GM23338 (cell line): Measurements from ENCODE around the gene TPGS1. TPM values are rescaled to one million over a fixed set of nuclear protein-coding genes. Genes with fewer than 3 reads are reported as not detected.
"Not testable (repeated sequence)": the region's sequence is repeated elsewhere in the genome, so short reads cannot be mapped to it uniquely, and the experiment has no call there.

ENCODE experiments used
- ATAC-seq: fragments of 200-7000 bp; cut with Tn5 transposase; 3 replicates; pipeline ENCODE4 v1.9.1; 2020
- DNase-seq: peaks from one replicate; pipeline ENCODE4 v3.0.0-alpha.2; 2015; ENCODE audit warnings: low spot score
- H2AFZ ChIP-seq: fragments of 200-600 bp; sonication (generic); 2 replicates; pipeline ENCODE4 v1.8.0; 2016; ENCODE audit warnings: antibody characterized with exemption, mild to moderate bottlenecking, moderate library complexity
- H3F3A ChIP-seq: fragments of 200-600 bp; sonication (generic); replicated peaks from 2 replicates; pipeline ENCODE4 v1.8.0; 2017; ENCODE audit warnings: antibody characterized with exemption, mixed run types, low read depth
- H3K27ac ChIP-seq: fragments of 200-600 bp; sonication (generic); 2 replicates; pipeline ENCODE4 v1.6.1; 2016; ENCODE audit warnings: low read depth
- H3K27me3 ChIP-seq: fragments of 200-600 bp; sonication (generic); 2 replicates; pipeline ENCODE4 v1.8.0; 2016; ENCODE audit warnings: mild to moderate bottlenecking, mixed run types, moderate library complexity; ENCODE audit not compliant: insufficient read depth
- H3K36me3 ChIP-seq: fragments of 200-600 bp; sonication (generic); 2 replicates; pipeline ENCODE4 v1.8.0; 2016; ENCODE audit warnings: mild to moderate bottlenecking; ENCODE audit not compliant: insufficient read depth
- H3K4me1 ChIP-seq: fragments of 200-600 bp; sonication (generic); 2 replicates; pipeline ENCODE4 v1.8.0; 2016; ENCODE audit warnings: mild to moderate bottlenecking, moderate library complexity; ENCODE audit not compliant: insufficient read depth
- H3K4me2 ChIP-seq: fragments of 200-600 bp; sonication (generic); 2 replicates; pipeline ENCODE4 v1.7.1; 2017; ENCODE audit warnings: mixed run types
- H3K4me3 ChIP-seq: fragments of 200-600 bp; sonication (generic); 2 replicates; pipeline ENCODE4 v1.6.1; 2016; ENCODE audit warnings: mixed run types
- H3K79me2 ChIP-seq: fragments of 200-600 bp; sonication (generic); replicated peaks from 2 replicates; pipeline ENCODE4 v1.8.0; 2017; ENCODE audit warnings: mild to moderate bottlenecking; ENCODE audit not compliant: insufficient read depth
- H3K9me2 ChIP-seq: fragments of 200-600 bp; sonication (generic); 2 replicates; pipeline ENCODE4 v1.8.0; 2017; ENCODE audit not compliant: insufficient read depth
- H4K20me1 ChIP-seq: fragments of 200-600 bp; sonication (generic); replicated peaks from 2 replicates; pipeline ENCODE4 v1.8.0; 2017; ENCODE audit warnings: mild to moderate bottlenecking; ENCODE audit not compliant: insufficient read depth
- H3K27ac Mint-ChIP-seq: 2 replicates; pipeline ENCODE4 v1.8.0; 2020; ENCODE audit warnings: inconsistent platforms, mild to moderate bottlenecking, moderate library complexity, mixed read lengths
- H3K27me3 Mint-ChIP-seq: 3 replicates; pipeline ENCODE4 v1.8.0; 2022; ENCODE audit warnings: low read depth, mild to moderate bottlenecking, moderate library complexity, mixed read lengths, inconsistent platforms; ENCODE audit not compliant: insufficient read depth, poor library complexity
- H3K36me3 Mint-ChIP-seq: 3 replicates; pipeline ENCODE4 v1.8.0; 2021; ENCODE audit warnings: low read depth, mild to moderate bottlenecking, inconsistent platforms, moderate library complexity, mixed read lengths
- H3K4me1 Mint-ChIP-seq: 3 replicates; pipeline ENCODE4 v1.8.0; 2020; ENCODE audit warnings: mild to moderate bottlenecking, inconsistent platforms, mixed read lengths
- H3K4me3 Mint-ChIP-seq: 3 replicates; pipeline ENCODE4 v1.8.0; 2021; ENCODE audit warnings: moderate library complexity, mild to moderate bottlenecking, inconsistent platforms, mixed read lengths
- H3K9me3 Mint-ChIP-seq: 3 replicates; pipeline ENCODE4 v1.8.0; 2020; ENCODE audit warnings: moderate library complexity, mild to moderate bottlenecking, inconsistent platforms, mixed read lengths
- CREB1 ChIP-seq: fragments of 250-450 bp; sonication (Bioruptor Pico); IDR thresholded peaks from 2 replicates; pipeline ENCODE4 v1.5.0; 2020; ENCODE audit warnings: low read depth, mild to moderate bottlenecking, moderate library complexity
- CTCF ChIP-seq, 2 experiments: fragments of 200-600 bp in 1 of 2; sonication (generic) in 1 of 2; conservative IDR thresholded peaks; 2 replicates each; pipeline versions ENCODE4 v1.5.1 to v1.6.1; 2016 to 2017; ENCODE audit warnings: antibody characterized with exemption in 2 of 2, low read depth in 2 of 2, mild to moderate bottlenecking in 2 of 2, moderate library complexity in 1 of 2
- EZH2phosphoT487 ChIP-seq: fragments of 200-600 bp; sonication (generic); IDR thresholded peaks from one replicate; pipeline ENCODE4 v1.8.1; 2018; ENCODE audit warnings: antibody characterized with exemption; ENCODE audit not compliant: unreplicated experiment
- JUNB ChIP-seq: IDR thresholded peaks from one replicate; pipeline ENCODE4 v1.6.1; 2016; ENCODE audit warnings: antibody characterized with exemption; ENCODE audit not compliant: unreplicated experiment
- NANOG ChIP-seq: IDR thresholded peaks from 2 replicates; pipeline ENCODE4 v1.6.1; 2016; ENCODE audit warnings: antibody characterized with exemption, borderline replicate concordance
- POLR2AphosphoS5 ChIP-seq: IDR thresholded peaks from 2 replicates; pipeline ENCODE4 v1.6.1; 2016; ENCODE audit warnings: antibody characterized with exemption, low read depth
- ZNF331 ChIP-seq: fragments of 250-450 bp; sonication (Bioruptor Pico); IDR thresholded peaks from 2 replicates; pipeline ENCODE4 v1.5.0; 2020; ENCODE audit warnings: low read depth, mild to moderate bottlenecking, moderate library complexity
- polyA plus RNA-seq: library from polyadenylated mRNA; unstranded; fragments of >200 nt; fragmentation: Nextera tagmentation; extraction: Ambion mirVana; gene quantifications from 2 replicates; pipeline ENCODE4 v1.2.1, GENCODE V29; 2016
- total RNA-seq: library from RNA; depleted of rRNA; stranded (reverse); fragments of >200 nt; shearing (Covaris generic); gene quantifications from 2 replicates; pipeline ENCODE4 v1.2.3, GENCODE V29; 2014

Gene TPGS1
- total and polyA plus RNA-seq, 2 experiments from 2014 or later, result 11.9 to 38.4 TPM

- no peak for TF ChIP-seq EZH2phosphoT487
- no peak for TF ChIP-seq NANOG
- TF ChIP-seq JUNB, result no peak
- TF ChIP-seq ZNF331 (CRISPR knock-in tag), result no peak
Observed at GRCh38 chr19:478976-479375, 28.3 kb upstream of the TPGS1 start (continued).

- H3K4me3 Mint-ChIP-seq, result peak overlapping the region; percentile 12; the same call in 1 of the 3 replicates
- H3K27ac Mint-ChIP-seq, result no peak overlapping the region
- H3K27me3 Mint-ChIP-seq, result peaks cover 39% of the 10 kb centered on the region
Observed at GRCh38 chr19:480016-480855, 27.1 kb upstream of the TPGS1 start.

GRCh38 chr19:481100-481499 is 26.2 kb upstream of the TPGS1 start:
- H3K27me3 ChIP-seq, H3K4me2 ChIP-seq, H3K4me3 ChIP-seq, DNase-seq, H3K9me2 ChIP-seq, H4K20me1 ChIP-seq, H3K27ac Mint-ChIP-seq, H2AFZ ChIP-seq, H3K4me1 ChIP-seq, ATAC-seq, H3K36me3 ChIP-seq, H3K79me2 ChIP-seq, H3K27ac ChIP-seq, H3K4me3 Mint-ChIP-seq: not testable (repeated sequence)
- H3K27me3 Mint-ChIP-seq, result peaks cover 45% of the 10 kb centered on the region
- H3K36me3 Mint-ChIP-seq, result peaks cover 14% of the 10 kb centered on the region
- peaks cover 13% of the 10 kb centered on the region for H3K4me1 Mint-ChIP-seq
- H3K9me3 Mint-ChIP-seq, result peaks cover 36% of the 10 kb centered on the region
- peaks cover 15% of the 10 kb centered on the region for H3F3A ChIP-seq

More at GRCh38 chr19:480016-480855, 27.1 kb upstream of the TPGS1 start:
- Histone ChIP-seq H3K9me2 (peaks cover 3% of the 10 kb centered on the region; the same call in 1 of the 2 replicates), H3K79me2 (no peaks in the 10 kb centered on the region), H3K4me1 (no peaks in the 10 kb centered on the region), H4K20me1 (no peaks in the 10 kb centered on the region), H3K27ac (no peak overlapping the region), H3F3A (peaks cover 15% of the 10 kb centered on the region), H3K36me3 (no peaks in the 10 kb centered on the region), H3K27me3 (no peaks in the 10 kb centered on the region), H3K4me3 (no peak overlapping the region), H3K4me2 (no peak overlapping the region; the same call in 1 of the 2 replicates), H2AFZ (no peak overlapping the region)
- Mint-ChIP-seq H3K36me3 (peaks cover 14% of the 10 kb centered on the region), H3K4me1 (peaks cover 9% of the 10 kb centered on the region; the same call in 2 of the 3 replicates), H3K9me3 (peaks cover 36% of the 10 kb centered on the region)
- DNase-seq (peak; percentile 87), ATAC-seq (peak; percentile 76)
- no peak for TF ChIP-seq JUNB
- no peak for TF ChIP-seq POLR2AphosphoS5
- TF ChIP-seq CREB1 (CRISPR knock-in tag), result peak; percentile 66
- TF ChIP-seq CTCF (conservative IDR thresholded peaks at IDR 0.05; ENCODE audit: low read depth in 2 of 2), result peak; percentile 68 to 87
- no peak for TF ChIP-seq ZNF331 (CRISPR knock-in tag)
